Measurements from ENCODE around the gene FCMR.
"Not testable (repeated sequence)": the region's sequence is repeated elsewhere in the genome, so short reads cannot be mapped to it uniquely, and the experiment has no call there.

Gene FCMR

GRCh38 chr1:206856674-206857464, 64.9 kb downstream of the FCMR start:
- FAIRE-seq (no peak), DNase-seq (ENCODE audit: insufficient read length, low spot score) (no peak)
- TF ChIP-seq PAX5 (IDR thresholded peaks at IDR 0.05; ENCODE audit: insufficient read depth, low read length, severe bottlenecking) (no peak), POU2F2 (IDR thresholded peaks at IDR 0.05; ENCODE audit: low read depth, low read length) (no peak)

GRCh38 chr1:206855859-206856258, 65.9 kb downstream of the FCMR start:
- no peak for TF ChIP-seq SPI1 (IDR thresholded peaks at IDR 0.05; ENCODE audit: low read depth, low read length)
- no peak for FAIRE-seq
- DNase-seq (ENCODE audit: insufficient read length, low spot score), result no peak

GRCh38 chr1:206854401-206855129, 67.2 kb downstream of the FCMR start:
- no peak for FAIRE-seq
- TF ChIP-seq SPI1 (IDR thresholded peaks at IDR 0.05; ENCODE audit: low read depth, low read length) (no peak), POU2F2 (IDR thresholded peaks at IDR 0.05; ENCODE audit: low read depth, low read length) (no peak), POLR2A (IDR thresholded peaks at IDR 0.05; ENCODE audit: low read depth, low read length) (no peak), TAF1 (IDR thresholded peaks at IDR 0.05; ENCODE audit: low read depth, low read length) (no peak)
- no peak for DNase-seq (ENCODE audit: insufficient read length, low spot score)

- FAIRE-seq; DNase-seq (ENCODE audit: insufficient read length, low spot score): not testable (repeated sequence)
These were observed 68.0 kb downstream of the FCMR start for GRCh38 chr1:206853696-206854095.

All from GM12891 (cell line).